ENCODE results near the gene COLEC11.

Gene COLEC11

DNA sequence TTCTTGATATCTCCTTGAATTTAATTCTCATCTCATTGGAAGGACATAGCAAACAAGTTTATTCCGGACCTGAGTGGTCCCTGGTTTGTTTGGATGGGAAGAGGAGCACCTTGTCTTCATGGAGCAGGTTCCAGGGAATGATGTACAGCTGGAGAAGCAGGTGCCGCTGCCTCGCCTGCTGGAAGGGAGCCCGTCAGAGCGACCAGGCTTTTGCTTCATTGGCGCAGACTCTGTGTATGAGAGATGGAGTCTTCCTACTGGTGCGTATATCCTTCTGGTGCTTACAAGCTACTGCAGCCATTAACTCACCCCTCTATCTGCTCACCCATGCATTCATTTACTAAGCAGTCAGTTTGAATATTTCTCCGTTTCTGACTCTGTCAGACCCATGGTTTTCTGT lies 51.5 kb downstream of the COLEC11 start:
- DNase-seq (ENCODE audit: low read depth) = no peak
- TF ChIP-seq, protein P1, sequence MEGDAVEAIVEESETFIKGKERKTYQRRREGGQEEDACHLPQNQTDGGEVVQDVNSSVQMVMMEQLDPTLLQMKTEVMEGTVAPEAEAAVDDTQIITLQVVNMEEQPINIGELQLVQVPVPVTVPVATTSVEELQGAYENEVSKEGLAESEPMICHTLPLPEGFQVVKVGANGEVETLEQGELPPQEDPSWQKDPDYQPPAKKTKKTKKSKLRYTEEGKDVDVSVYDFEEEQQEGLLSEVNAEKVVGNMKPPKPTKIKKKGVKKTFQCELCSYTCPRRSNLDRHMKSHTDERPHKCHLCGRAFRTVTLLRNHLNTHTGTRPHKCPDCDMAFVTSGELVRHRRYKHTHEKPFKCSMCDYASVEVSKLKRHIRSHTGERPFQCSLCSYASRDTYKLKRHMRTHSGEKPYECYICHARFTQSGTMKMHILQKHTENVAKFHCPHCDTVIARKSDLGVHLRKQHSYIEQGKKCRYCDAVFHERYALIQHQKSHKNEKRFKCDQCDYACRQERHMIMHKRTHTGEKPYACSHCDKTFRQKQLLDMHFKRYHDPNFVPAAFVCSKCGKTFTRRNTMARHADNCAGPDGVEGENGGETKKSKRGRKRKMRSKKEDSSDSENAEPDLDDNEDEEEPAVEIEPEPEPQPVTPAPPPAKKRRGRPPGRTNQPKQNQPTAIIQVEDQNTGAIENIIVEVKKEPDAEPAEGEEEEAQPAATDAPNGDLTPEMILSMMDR (IDR thresholded peaks at IDR 0.05; ENCODE audit: low read length, missing control alignments) = no peak
- no peak overlapping the region for H3K4me3 ChIP-seq (replicated peaks; ENCODE audit: low read depth, low read length)

DNA sequence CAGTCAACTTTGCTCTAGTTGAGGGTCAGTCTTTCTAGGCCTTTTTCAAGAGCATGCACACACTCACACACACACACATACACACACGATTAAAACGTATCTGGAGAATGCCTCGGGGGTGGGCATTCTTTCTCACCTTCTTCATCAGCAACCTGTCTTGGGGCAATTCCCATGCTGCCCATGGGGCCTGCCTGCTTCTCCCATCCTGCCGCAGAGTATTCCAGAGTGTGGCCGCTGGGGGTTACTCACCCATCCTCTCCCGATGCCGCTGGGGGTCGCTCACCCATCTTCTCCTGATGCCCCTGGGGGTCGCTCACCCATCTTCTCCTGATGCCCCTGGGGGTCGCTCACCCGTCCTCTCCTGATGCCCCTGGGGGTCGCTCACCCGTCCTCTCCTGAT lies 52.3 kb downstream of the COLEC11 start:
- TF ChIP-seq, protein P1 (IDR thresholded peaks at IDR 0.05; ENCODE audit: low read length, missing control alignments) = no peak
- no peak for DNase-seq (ENCODE audit: low read depth)
- no peak overlapping the region for H3K4me3 ChIP-seq (replicated peaks; ENCODE audit: low read depth, low read length)

DNA sequence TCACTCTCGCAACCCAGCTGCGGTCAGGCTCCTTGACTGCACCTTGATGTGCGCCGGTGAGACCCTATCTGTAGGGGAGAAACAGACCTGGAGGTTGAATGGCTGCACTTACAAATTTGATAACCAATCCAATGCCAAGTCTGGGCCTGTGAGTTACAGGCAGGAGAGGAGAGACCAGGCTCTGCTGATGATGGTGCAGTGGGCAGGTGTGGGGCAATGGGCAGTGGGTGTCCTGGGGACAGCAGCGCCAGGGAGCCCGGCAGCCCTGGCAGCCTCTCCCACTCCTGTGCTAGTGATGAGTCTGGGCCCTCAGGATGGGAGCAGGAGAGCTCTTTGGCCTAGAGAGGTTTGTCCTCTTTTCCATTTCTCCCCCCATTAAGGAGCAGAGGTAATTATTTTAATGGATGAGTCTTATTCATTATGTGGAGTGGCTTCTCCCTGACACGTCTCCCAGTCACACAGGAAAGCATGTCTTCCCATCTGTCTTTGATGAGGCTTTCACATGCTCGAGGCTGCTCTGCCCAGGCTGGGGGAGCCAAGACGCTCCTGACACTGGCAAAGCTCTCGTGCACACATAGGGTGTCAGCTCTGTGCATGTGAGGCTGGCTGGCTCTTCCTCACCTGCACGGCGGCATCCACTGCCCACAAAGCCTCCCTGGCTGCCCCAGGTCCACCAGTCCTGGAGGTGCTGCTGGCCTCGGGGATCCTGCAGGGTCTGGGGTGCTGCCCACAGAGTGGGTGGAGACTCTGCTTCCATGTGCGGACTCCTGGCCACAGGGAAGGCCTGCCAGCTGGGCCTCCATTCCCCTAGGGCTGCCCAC lies 53.1 kb downstream of the COLEC11 start:
- TF ChIP-seq, protein P1 (IDR thresholded peaks at IDR 0.05; ENCODE audit: low read length, missing control alignments) = no peak
- H3K4me3 ChIP-seq (replicated peaks; ENCODE audit: low read depth, low read length) = no peak overlapping the region
- DNase-seq (ENCODE audit: low read depth) = no peak

DNA sequence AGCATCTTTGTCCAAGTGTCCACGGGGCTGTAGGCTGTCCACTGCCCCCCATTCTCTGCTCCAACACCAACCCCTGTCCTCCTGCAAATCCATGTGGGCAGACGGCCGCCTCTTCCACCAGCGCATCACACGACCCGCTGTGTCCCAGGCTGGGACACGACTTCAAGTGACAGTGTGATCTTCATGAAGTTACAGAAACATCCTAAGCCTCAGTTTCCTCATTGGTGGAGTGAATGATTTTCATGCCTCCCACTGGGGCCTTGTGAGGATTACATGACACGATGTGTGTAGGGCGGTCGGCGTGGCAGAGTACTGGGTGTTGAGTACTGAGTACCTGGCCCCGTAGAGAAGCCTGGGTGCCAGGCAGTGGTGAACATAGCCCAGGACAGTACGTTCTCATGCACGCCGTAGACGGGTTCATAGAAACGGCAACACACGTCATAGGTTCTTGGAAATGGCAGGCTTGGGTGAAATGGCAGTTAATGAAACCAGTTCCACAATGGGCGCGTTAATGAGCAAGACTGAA lies 53.8 kb downstream of the COLEC11 start:
- no peak overlapping the region for H3K4me3 ChIP-seq (replicated peaks; ENCODE audit: low read depth, low read length)
- TF ChIP-seq, protein P1 (IDR thresholded peaks at IDR 0.05; ENCODE audit: low read length, missing control alignments) = no peak
- no peak for DNase-seq (ENCODE audit: low read depth)

DNA sequence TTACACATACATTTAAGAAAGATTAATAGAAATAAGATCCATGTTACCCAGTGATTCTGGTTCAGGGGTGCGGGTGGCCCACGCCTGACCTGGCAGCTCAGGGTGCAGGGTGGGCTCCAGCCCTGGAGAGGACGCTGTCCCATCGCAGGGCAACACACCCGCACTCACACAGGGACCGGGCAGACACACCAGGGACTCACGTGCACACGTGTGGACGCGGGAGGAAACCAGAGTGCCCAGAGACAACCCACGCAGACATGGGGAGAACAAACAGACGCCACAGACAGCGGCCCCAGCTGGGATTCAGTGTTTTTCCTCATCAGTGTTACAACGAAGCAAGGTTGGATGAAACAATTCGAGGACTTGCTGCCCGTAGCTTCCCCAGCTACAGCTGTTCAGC lies 54.7 kb downstream of the COLEC11 start:
- no peak overlapping the region for H3K4me3 ChIP-seq (replicated peaks; ENCODE audit: low read depth, low read length)
- TF ChIP-seq, protein P1 (IDR thresholded peaks at IDR 0.05; ENCODE audit: low read length, missing control alignments) = no peak
- no peak for DNase-seq (ENCODE audit: low read depth)

DNA sequence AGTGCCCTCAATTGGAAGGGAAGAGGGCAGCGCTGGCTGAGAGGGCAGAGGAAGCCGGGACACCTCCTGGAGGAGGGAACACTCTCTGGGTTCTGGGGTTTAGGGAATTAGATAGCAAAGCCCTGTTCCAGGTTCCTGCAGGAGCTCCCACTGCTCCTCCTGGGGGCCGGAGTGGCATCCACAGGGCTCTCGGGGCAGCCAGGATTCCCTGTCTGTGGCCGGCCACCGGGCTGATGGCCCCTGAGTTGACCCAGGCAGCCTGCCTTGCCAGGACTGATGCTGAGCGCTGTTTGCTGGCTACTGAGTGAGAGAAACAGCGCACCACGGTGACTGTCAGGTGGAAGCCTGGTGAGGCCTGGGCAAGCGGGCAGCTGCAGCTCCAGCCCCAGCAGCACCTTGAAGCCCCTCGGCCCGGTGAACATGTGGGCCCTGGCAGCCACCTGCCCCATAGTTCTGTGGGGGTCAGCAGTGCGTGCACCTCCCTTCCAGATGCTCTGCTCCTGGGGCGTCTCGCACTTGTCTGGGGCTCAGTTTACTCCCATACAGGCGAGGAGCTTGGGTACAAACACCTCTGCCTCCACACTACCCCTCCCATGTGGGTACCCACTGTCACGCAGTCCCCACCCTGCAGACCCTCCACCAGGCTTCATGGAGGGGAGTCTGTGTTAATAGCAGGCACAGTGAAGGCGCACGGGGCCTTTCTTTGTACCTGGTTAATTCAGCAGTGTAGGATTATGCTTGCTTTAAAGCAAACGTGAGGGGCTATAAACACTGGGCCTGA lies 55.4 kb downstream of the COLEC11 start:
- TF ChIP-seq, protein P1 (IDR thresholded peaks at IDR 0.05; ENCODE audit: low read length, missing control alignments) = no peak
- no peak for DNase-seq (ENCODE audit: low read depth)
- H3K4me3 ChIP-seq (replicated peaks; ENCODE audit: low read depth, low read length) = no peak overlapping the region
